GM23338 (cell line): Measurements from ENCODE around the gene TMEM231.

Experiments
- CREB1 ChIP-seq: fragments of 250-450 bp; sonication (Bioruptor Pico); IDR thresholded peaks from 2 replicates; pipeline ENCODE4 v1.5.0; 2020; ENCODE audit warnings: low read depth, mild to moderate bottlenecking, moderate library complexity
- ETS1 ChIP-seq: IDR thresholded peaks from 2 replicates; pipeline ENCODE4 v1.6.1; 2016; ENCODE audit warnings: antibody characterized with exemption
- EZH2 ChIP-seq: fragments of 200-600 bp; sonication (generic); IDR thresholded peaks from one replicate; pipeline ENCODE4 v1.8.0; 2017; ENCODE audit warnings: antibody characterized with exemption, mild to moderate bottlenecking, low read depth; ENCODE audit not compliant: unreplicated experiment
- EZH2phosphoT487 ChIP-seq: fragments of 200-600 bp; sonication (generic); IDR thresholded peaks from one replicate; pipeline ENCODE4 v1.8.1; 2018; ENCODE audit warnings: antibody characterized with exemption; ENCODE audit not compliant: unreplicated experiment
- POLR2AphosphoS5 ChIP-seq: IDR thresholded peaks from 2 replicates; pipeline ENCODE4 v1.6.1; 2016; ENCODE audit warnings: antibody characterized with exemption, low read depth
- STAT1 ChIP-seq: IDR thresholded peaks from one replicate; pipeline ENCODE4 v1.6.1; 2016; ENCODE audit warnings: antibody characterized with exemption; ENCODE audit not compliant: unreplicated experiment
- ZNF331 ChIP-seq: fragments of 250-450 bp; sonication (Bioruptor Pico); IDR thresholded peaks from 2 replicates; pipeline ENCODE4 v1.5.0; 2020; ENCODE audit warnings: low read depth, mild to moderate bottlenecking, moderate library complexity
- TF ChIP-seq, protein P1 (sequence below), 2 experiments: fragments of 200-600 bp in 1 of 2; sonication (generic) in 1 of 2; conservative IDR thresholded peaks; 2 replicates each; pipeline versions ENCODE4 v1.5.1 to v1.6.1; 2016 to 2017; ENCODE audit warnings: antibody characterized with exemption in 2 of 2, low read depth in 2 of 2, mild to moderate bottlenecking in 2 of 2, moderate library complexity in 1 of 2
- TF ChIP-seq, protein P2 (sequence below): IDR thresholded peaks from one replicate; pipeline ENCODE4 v1.6.1; 2018; ENCODE audit warnings: antibody characterized with exemption; ENCODE audit not compliant: unreplicated experiment

DNA sequence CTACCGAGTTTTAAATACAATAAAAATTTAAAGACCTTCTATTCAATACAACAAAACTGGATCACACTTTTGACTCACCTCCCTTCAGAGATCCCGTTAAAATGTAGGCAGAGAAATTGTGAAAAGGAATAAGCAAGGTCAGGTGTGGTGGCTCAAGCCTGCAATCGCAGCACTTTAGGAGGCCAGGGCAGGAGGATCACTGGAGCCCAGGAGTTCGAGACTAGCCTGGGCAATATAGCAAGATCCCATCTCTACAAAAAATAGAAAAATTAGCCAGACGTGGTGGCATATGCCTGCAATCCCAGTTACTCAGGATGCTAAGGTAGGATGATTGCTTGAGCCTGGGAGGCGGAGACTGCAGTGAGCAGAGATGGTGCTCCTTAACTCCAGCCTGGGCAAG is 36.9 kb downstream of the TMEM231 start:
- TF ChIP-seq, protein P1, sequence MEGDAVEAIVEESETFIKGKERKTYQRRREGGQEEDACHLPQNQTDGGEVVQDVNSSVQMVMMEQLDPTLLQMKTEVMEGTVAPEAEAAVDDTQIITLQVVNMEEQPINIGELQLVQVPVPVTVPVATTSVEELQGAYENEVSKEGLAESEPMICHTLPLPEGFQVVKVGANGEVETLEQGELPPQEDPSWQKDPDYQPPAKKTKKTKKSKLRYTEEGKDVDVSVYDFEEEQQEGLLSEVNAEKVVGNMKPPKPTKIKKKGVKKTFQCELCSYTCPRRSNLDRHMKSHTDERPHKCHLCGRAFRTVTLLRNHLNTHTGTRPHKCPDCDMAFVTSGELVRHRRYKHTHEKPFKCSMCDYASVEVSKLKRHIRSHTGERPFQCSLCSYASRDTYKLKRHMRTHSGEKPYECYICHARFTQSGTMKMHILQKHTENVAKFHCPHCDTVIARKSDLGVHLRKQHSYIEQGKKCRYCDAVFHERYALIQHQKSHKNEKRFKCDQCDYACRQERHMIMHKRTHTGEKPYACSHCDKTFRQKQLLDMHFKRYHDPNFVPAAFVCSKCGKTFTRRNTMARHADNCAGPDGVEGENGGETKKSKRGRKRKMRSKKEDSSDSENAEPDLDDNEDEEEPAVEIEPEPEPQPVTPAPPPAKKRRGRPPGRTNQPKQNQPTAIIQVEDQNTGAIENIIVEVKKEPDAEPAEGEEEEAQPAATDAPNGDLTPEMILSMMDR (conservative IDR thresholded peaks at IDR 0.05; ENCODE audit: low read depth in 2 of 2) = no peak
- TF ChIP-seq EZH2 = no peak
- TF ChIP-seq, protein P2, sequence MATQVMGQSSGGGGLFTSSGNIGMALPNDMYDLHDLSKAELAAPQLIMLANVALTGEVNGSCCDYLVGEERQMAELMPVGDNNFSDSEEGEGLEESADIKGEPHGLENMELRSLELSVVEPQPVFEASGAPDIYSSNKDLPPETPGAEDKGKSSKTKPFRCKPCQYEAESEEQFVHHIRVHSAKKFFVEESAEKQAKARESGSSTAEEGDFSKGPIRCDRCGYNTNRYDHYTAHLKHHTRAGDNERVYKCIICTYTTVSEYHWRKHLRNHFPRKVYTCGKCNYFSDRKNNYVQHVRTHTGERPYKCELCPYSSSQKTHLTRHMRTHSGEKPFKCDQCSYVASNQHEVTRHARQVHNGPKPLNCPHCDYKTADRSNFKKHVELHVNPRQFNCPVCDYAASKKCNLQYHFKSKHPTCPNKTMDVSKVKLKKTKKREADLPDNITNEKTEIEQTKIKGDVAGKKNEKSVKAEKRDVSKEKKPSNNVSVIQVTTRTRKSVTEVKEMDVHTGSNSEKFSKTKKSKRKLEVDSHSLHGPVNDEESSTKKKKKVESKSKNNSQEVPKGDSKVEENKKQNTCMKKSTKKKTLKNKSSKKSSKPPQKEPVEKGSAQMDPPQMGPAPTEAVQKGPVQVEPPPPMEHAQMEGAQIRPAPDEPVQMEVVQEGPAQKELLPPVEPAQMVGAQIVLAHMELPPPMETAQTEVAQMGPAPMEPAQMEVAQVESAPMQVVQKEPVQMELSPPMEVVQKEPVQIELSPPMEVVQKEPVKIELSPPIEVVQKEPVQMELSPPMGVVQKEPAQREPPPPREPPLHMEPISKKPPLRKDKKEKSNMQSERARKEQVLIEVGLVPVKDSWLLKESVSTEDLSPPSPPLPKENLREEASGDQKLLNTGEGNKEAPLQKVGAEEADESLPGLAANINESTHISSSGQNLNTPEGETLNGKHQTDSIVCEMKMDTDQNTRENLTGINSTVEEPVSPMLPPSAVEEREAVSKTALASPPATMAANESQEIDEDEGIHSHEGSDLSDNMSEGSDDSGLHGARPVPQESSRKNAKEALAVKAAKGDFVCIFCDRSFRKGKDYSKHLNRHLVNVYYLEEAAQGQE = no peak
- TF ChIP-seq CREB1 (CRISPR knock-in tag) = no peak
- TF ChIP-seq ETS1 = no peak
- TF ChIP-seq STAT1 = no peak
- TF ChIP-seq POLR2AphosphoS5 = no peak
- no peak for TF ChIP-seq EZH2phosphoT487
- no peak for TF ChIP-seq ZNF331 (CRISPR knock-in tag)
